ENCODE results near the gene ZNRF3.
A peak's percentile ranks its signal among the peaks of the same experiment; 100 is the strongest.
"Not testable (repeated sequence)": the region's sequence is repeated elsewhere in the genome, so short reads cannot be mapped to it uniquely, and the experiment has no call there.

The ZNRF3 gene

DNA sequence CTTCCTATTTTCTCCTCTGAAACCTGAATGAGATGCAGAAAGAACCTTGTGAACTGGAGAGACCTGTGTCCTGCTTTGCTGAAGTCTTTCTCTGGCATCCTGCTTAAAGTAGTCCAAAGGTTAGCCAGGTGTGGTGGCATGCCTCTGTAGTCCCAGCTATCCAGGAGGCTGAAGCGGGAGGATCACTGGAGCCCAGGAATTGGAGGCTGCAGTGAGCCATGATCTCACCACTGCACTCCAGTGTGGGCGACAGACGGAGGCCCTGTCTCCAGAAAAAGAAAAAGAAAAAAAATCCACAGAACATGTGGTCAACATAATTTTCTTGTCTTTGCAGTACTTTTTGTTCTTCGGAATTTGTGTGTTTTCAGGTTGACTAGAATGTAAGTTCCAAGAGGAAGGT is 187.1 kb downstream of the ZNRF3 start:
- DNase-seq (ENCODE audit: low spot score): no peak

DNA sequence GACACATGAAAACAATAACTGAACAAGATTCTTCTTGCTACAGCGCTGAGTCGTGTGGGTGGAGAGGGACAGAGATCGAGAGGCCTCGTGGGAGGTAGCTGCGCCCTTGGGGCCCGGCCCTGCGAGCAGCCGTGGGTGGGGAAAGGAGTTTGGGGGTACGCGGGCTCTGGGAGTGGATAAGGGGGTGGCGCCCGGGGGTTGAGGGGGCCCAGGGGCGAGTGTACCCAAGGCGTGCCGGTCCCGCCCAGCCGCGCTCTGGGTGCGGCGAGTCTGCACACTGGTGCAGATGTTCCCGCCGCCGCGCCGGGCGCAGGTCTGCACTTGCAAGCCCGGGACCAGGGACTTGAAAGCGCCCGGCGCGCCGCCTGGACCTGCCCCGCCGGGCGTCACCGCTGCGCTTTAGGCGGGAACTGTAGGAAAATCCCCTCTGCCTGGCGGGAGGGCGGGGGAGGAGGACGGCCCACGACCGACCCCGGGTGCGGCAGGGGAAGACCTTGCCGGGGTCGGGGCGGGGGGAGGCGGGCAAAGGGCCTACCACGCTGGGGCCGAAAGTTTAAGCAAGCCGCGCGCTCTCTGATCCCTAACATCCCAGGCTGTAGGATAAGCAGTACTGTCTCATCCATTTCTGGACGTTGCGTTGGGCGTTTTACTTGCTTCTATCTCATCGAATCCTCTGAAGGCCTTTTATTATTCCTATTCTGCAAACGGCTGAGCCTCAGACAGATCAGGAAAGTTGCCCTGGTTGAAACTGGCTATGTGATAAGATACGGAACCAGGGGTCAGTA is 188.1 kb downstream of the ZNRF3 start:
- no peak for DNase-seq (ENCODE audit: low spot score)

DNA sequence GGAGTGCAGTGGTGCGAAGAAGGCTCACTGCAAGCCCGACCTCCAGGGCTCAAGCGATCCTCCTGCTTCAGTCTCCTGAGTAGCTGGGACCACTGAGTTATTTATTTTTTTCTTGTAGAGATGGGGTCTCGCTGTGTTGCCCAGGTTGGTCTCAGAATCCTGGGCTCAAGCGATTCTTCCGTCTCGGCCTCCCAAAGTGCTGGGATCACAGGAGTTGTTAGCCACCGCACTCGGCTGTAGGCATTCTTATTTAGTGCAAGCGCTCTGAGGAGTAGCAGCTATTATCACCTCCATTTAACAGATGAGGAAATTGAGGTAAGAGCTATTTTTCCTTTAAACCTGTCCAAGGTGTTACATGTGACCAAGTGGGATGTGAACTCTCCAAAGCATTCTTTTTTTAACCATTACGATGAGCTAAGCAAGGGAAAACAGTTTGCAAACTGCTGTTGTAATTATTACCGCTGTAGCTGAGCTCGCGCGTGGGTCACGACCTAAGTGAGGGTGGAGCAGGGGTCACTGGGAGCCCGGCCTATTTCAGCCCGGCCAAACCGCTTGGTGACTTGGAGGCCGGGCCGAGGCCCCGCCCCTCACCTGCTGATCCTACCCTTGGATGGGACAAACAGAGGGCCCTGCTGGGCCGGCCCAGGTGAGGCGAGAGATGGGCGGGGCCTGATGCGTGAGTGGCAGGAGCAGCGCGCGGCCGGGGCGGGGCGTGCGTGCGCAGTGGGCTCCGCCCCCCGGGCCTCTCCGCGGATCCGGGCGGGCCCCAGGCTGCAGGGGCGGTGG is 189.0 kb downstream of the ZNRF3 start:
- peak; percentile 81 for DNase-seq (ENCODE audit: low spot score)

GRCh38 chr22:29072979-29073617 is 189.7 kb downstream of the ZNRF3 start, which contains the start of gene KREMEN1:
Gene KREMEN1, plus strand, starts transcription at chr22:29073035. Its CDS starts 96 bp downstream, at chr22:29073131.
- no peak for DNase-seq (ENCODE audit: low spot score)

GRCh38 chr22:29073618-29074275 is 190.4 kb downstream of the ZNRF3 start:
- DNase-seq (ENCODE audit: low spot score): no peak

DNA sequence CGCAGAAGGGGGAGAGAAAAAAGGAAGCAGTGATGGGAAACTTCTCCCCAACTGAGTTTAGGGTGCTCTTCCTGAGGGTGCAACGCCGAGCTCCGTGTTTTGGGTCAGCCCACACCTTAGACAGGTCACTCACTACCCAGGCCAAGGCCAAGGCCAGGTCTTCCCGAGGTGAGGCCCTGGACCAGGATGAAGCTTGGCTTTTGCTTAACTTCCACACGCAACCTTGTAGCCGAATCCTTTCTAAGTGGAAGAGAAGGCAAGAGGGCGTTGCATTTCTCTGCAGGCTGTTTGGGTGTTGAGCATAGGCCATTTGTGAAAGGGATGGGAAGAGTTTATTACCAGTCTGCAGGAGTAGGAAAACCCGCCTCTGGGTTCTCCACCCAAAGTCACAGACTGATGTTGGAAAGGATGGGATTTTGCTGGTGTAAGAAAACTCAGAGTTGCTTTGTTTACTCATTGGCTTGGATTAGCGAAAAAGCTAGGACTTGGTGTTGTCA is 191.0 kb downstream of the ZNRF3 start:
- no peak for DNase-seq (ENCODE audit: low spot score)

DNA sequence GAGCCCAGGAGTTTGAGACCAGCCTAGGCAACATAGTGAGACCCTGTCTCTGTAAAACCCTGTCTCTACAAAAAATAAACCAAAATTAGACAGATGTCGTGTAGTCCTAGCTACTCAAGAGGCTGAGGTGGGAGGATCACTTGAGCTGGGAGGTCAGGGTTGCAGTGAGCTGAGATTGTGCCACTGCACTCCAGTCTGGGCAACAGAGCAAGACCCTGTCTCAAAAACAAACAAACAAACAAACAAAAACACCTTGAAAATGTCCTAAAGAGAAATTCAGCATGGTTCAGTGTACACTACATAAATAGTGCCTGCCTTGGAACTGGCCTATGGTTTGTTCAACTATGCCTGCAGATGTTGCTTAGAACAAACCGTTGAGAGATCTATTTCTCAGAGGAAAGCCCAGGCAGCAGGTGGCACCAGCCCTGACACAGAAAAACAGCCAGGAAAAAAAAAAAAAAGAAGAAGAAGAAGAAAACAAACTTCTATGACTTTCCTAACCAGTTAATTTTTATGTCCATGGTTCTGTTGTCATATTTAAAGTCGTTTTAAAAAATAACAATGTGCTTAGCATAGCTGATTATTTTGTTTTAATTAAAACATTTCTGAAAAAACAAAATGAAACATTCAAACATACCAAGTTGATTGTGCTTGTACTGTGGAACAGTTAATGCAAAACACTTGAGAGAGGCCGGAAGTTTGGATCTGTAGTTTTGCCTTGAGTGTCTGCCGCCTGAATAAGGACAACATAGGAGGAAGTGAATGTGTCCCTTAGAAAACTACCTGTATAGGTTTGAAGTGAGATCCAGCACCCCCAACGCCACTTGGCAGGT is 194.9 kb downstream of the ZNRF3 start:
- peak; percentile 88 for DNase-seq (ENCODE audit: low spot score)

GRCh38 chr22:29078869-29079207 is 195.5 kb downstream of the ZNRF3 start:
- no peak for DNase-seq (ENCODE audit: low spot score)

- peak; percentile 89 for DNase-seq (ENCODE audit: low spot score)
Measured at GRCh38 chr22:29079218-29079901, 196.0 kb downstream of the ZNRF3 start.

GRCh38 chr22:29080106-29080975 is 197.0 kb downstream of the ZNRF3 start:
- peak; percentile 44 for DNase-seq (ENCODE audit: low spot score)

GRCh38 chr22:29081517-29082236 is 198.3 kb downstream of the ZNRF3 start:
- no peak for DNase-seq (ENCODE audit: low spot score)

DNA sequence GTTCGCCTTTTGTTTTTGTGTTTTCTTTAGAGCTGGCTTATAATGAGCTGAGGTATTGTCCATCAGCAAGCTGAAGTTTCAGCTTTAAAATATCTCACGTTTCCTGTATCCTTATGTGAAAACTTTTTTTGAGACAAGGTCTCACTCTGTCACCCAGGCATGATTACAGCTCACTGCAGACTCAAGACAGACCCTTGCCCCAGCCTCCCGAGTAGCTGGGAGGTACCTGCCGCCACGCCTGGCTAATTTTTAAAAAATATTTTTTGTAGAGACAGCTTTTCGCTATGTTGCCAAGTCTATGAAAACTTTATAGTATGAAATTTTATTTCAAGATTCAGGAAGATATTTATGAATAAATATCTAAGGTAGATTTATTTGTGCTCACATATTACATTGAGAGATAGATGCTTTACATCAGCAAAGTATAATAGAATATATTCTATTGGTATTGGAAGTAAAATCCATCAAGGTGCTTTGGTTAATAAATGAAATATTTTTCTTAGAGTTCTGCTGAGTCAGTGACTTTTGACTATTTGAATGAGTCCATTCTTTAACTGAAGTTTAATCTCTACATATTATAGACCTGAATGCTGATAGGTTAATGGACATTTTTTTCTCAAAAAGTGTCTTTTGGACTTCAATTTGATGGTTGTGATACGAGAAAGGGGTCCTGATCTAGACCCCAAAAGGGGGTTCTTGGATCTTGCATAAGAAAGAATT is 199.6 kb downstream of the ZNRF3 start:
- no peak for DNase-seq (ENCODE audit: low spot score)

DNA sequence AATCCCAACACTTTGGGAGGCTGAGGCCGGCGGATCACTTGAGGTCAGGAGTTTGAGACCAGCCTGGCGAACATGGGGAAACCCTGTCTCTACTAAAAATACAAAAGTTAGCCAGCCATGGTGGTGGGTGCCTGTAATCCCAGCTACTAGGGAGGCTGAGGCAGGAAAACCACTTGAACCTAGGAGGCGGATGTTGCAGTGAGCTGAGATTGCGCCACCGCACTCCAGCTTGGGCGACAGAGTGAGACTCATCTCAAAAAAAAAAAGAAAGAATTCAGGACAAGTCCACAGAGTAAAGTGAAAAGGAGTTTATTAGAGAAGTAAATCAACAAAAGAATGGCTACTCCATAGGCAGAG is 200.2 kb downstream of the ZNRF3 start:
- DNase-seq (ENCODE audit: low spot score): not testable (repeated sequence)

- no peak for DNase-seq (ENCODE audit: low spot score)
Measured at GRCh38 chr22:29083933-29084591, 200.7 kb downstream of the ZNRF3 start.

DNA sequence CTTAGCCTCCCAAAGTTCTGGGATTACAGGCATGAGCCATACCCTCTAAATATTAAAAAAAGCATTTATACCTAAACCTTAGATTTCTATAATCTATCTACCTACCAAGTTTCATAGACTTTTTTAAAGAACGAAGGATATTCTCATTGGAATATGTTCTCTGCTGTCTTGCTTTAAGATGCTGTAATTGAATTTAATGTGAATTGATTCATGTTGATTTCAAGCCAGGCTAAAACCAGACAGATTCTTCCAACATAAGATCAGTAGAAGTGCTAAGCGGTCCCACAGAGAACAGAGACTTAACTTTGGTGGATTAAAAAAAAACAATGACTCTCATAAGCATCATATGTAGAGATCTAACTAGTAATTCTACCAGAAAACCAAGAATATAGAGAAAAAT is 203.6 kb downstream of the ZNRF3 start:
- no peak for DNase-seq (ENCODE audit: low spot score)

- DNase-seq (ENCODE audit: low spot score): no peak
Measured at GRCh38 chr22:29088809-29089208, 205.4 kb downstream of the ZNRF3 start.

DNA sequence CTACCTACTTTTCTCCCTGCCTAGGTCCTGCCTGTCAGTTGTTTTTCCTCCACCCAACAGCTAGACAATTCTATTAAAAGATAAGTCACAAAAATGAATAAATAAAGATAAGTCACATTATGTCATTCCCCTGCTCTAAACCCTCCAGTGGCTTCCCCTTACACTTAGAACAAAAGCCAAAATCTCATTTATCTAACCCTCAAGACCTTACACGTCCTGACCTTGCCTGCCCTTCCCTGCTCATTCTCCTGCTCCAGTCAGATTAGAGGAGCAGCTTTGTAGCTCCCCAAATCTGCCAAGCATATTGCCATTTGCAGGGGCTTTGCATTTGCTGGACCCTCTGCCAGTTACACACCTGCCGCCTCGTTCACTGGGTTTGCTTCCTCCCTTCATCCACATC is 206.1 kb downstream of the ZNRF3 start:
- no peak for DNase-seq (ENCODE audit: low spot score)

DNA sequence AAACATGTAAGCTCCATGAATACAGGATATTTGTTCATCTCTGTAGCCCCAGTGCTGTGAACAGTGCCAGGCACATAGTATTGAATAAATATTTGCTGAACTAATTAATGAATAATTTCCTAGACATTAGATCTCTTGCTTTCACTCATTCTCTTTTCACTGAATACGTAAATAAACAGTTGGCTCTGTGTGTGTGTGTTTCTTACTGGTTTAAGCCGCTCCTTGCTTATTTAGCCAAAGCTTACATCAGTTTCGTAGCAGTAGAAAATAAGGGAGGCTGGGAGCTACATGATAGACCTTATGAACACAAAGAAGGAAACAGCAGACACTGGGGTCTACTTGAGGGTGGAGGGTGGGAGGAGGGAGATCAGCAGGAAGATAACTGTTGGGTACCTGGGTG is 206.7 kb downstream of the ZNRF3 start:
- no peak for DNase-seq (ENCODE audit: low spot score)
